Measurements from ENCODE around the gene KLHL12.

GRCh38 chr1:202873026-202873425 is 54.0 kb downstream of the KLHL12 start:
- TF ChIP-seq POLR2A (IDR thresholded peaks at IDR 0.05; ENCODE audit: borderline replicate concordance, extremely low read depth, insufficient read depth, insufficient read length) (no peak), YY1 (IDR thresholded peaks at IDR 0.05; ENCODE audit: extremely low read depth, insufficient replicate concordance, low read depth, low read length) (no peak), RAD21 (IDR thresholded peaks at IDR 0.05; ENCODE audit: low read depth) (no peak)
- TF ChIP-seq, protein P1, sequence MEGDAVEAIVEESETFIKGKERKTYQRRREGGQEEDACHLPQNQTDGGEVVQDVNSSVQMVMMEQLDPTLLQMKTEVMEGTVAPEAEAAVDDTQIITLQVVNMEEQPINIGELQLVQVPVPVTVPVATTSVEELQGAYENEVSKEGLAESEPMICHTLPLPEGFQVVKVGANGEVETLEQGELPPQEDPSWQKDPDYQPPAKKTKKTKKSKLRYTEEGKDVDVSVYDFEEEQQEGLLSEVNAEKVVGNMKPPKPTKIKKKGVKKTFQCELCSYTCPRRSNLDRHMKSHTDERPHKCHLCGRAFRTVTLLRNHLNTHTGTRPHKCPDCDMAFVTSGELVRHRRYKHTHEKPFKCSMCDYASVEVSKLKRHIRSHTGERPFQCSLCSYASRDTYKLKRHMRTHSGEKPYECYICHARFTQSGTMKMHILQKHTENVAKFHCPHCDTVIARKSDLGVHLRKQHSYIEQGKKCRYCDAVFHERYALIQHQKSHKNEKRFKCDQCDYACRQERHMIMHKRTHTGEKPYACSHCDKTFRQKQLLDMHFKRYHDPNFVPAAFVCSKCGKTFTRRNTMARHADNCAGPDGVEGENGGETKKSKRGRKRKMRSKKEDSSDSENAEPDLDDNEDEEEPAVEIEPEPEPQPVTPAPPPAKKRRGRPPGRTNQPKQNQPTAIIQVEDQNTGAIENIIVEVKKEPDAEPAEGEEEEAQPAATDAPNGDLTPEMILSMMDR (IDR thresholded peaks at IDR 0.05 in 2 of 3, conservative IDR thresholded peaks at IDR 0.05 in 1 of 3; ENCODE audit: borderline replicate concordance in 1 of 3, insufficient read depth in 1 of 3, low read depth in 2 of 3, low read length in 2 of 3), result no peak
